Testis (tissue), 2 donors: ENCODE data around the gene ACSL1.

ENCODE experiments used
- CTCF ChIP-seq, 3 experiments: fragments of 450-650 bp in 2 of 3; fragments of 200-600 bp in 1 of 3; sonication (generic) in 1 of 3; IDR thresholded peaks; one replicate each; pipeline ENCODE4 v1.5.1; 2016 to 2019; ENCODE audit warnings: antibody characterized with exemption in 3 of 3, mild to moderate bottlenecking in 2 of 3, moderate library complexity in 1 of 3
- POLR2A ChIP-seq: fragments of 450-650 bp; IDR thresholded peaks from one replicate; pipeline ENCODE4 v1.6.1; 2017; ENCODE audit warnings: antibody characterized with exemption, mild to moderate bottlenecking, moderate library complexity

- TF ChIP-seq CTCF (IDR thresholded peaks at IDR 0.05) (no peak), POLR2A (no peak)
Observed at GRCh38 chr4:184748251-184748652, 77.5 kb downstream of the ACSL1 start.
